C4-2B (cell line): Measurements from ENCODE around the gene NCKAP5.

Experiments
- ZFX ChIP-seq: fragments of 450-650 bp; IDR thresholded peaks from 2 replicates; pipeline ENCODE4 v1.6.1; 2017
- TF ChIP-seq, protein P1 (sequence below): fragments of 450-650 bp; conservative IDR thresholded peaks from 2 replicates; pipeline ENCODE4 v1.5.1; 2017; ENCODE audit warnings: mild to moderate bottlenecking

DNA sequence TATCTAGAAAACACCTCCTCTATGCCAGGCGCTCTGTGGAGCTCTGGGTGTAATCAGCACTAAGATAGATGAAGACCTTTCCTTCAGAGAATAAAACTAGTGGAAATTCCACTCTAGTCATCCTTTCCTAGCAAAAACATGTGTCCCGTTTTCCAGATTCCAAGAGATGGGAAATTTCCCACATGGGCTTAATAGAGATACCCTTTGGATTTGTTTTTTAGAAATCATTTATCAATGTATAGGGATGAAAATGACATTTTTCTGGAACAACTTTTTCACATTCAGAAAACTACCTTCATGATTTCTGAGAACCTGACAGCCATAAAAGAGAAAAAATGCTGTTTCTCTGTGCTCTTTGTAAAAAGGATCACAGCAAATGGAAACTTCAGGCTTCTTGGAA is 152.1 kb downstream of the NCKAP5 start:
- TF ChIP-seq, protein P1, sequence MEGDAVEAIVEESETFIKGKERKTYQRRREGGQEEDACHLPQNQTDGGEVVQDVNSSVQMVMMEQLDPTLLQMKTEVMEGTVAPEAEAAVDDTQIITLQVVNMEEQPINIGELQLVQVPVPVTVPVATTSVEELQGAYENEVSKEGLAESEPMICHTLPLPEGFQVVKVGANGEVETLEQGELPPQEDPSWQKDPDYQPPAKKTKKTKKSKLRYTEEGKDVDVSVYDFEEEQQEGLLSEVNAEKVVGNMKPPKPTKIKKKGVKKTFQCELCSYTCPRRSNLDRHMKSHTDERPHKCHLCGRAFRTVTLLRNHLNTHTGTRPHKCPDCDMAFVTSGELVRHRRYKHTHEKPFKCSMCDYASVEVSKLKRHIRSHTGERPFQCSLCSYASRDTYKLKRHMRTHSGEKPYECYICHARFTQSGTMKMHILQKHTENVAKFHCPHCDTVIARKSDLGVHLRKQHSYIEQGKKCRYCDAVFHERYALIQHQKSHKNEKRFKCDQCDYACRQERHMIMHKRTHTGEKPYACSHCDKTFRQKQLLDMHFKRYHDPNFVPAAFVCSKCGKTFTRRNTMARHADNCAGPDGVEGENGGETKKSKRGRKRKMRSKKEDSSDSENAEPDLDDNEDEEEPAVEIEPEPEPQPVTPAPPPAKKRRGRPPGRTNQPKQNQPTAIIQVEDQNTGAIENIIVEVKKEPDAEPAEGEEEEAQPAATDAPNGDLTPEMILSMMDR: no peak
- no peak for TF ChIP-seq ZFX
